PC-3 (cell line): ENCODE results near the gene GNRH2. TPM values are rescaled to one million over a fixed set of nuclear protein-coding genes. Genes with fewer than 3 reads are reported as not detected.
"Not testable (repeated sequence)": the region's sequence is repeated elsewhere in the genome, so short reads cannot be mapped to it uniquely, and the experiment has no call there.

Experiments used
- ATAC-seq: fragments of 200-7000 bp; cut with Tn5 transposase; 2 replicates; pipeline ENCODE4 v1.9.1; 2020; ENCODE audit warnings: mild to moderate bottlenecking, moderate library complexity
- BruUV-seq: library from RNA; stranded (reverse); fragments of 400-500 nt; replicated peaks from 2 replicates; lab custom pipeline; 2021; lab: Mats Ljungman, UMichigan
- CTCF ChIA-PET: fragments of 300-600 bp; sonication (Branson Sonifier 250); formaldehyde crosslinking; loops from one replicate; lab custom pipeline; 2022; ENCODE audit warnings: antibody characterized with exemption; lab: Charles Lee
- POLR2A ChIA-PET: fragments of 300-600 bp; sonication (Branson Sonifier 250); formaldehyde crosslinking; loops from one replicate; lab custom pipeline; 2022; ENCODE audit warnings: antibody characterized with exemption; ENCODE audit not compliant: unreplicated experiment; lab: Charles Lee
- DNase-seq: peaks from one replicate; pipeline ENCODE4 v3.0.0-alpha.2; 2015
- H2AFZ ChIP-seq: fragments of 300-600 bp; sonication (generic); 2 replicates; pipeline ENCODE4 v1.6.0; 2016; ENCODE audit warnings: antibody characterized with exemption, low read length
- H3F3A ChIP-seq: fragments of 300-600 bp; sonication (generic); one replicate; pipeline ENCODE4 v1.6.0; 2017; ENCODE audit warnings: antibody characterized with exemption, low read length, control low read depth, mild to moderate bottlenecking; ENCODE audit not compliant: unreplicated experiment
- H3K27ac ChIP-seq: fragments of 300-600 bp; sonication (generic); 2 replicates; pipeline ENCODE4 v1.5.1; 2016; ENCODE audit warnings: mild to moderate bottlenecking, low read length
- H3K27me3 ChIP-seq: fragments of 300-600 bp; sonication (generic); 2 replicates; pipeline ENCODE4 v1.6.1; 2016; ENCODE audit warnings: low read length, mixed read lengths
- H3K36me3 ChIP-seq: fragments of 300-600 bp; sonication (generic); 2 replicates; pipeline ENCODE4 v1.6.1; 2016; ENCODE audit warnings: low read depth, mixed run types, low read length, mixed read lengths
- H3K4me1 ChIP-seq: fragments of 300-600 bp; sonication (generic); 2 replicates; pipeline ENCODE4 v1.5.1; 2016; ENCODE audit warnings: low read length; ENCODE audit not compliant: insufficient read depth
- H3K4me2 ChIP-seq: fragments of 300-600 bp; sonication (generic); 2 replicates; pipeline ENCODE4 v1.6.0; 2016; ENCODE audit warnings: low read length
- H3K4me3 ChIP-seq: fragments of 300-600 bp; sonication (generic); 2 replicates; pipeline ENCODE4 v1.5.1; 2016; ENCODE audit warnings: mild to moderate bottlenecking, low read length, mixed read lengths
- H3K79me2 ChIP-seq: fragments of 300-600 bp; sonication (generic); 2 replicates; pipeline ENCODE4 v1.6.1; 2017; ENCODE audit warnings: low read length, mixed read lengths
- H3K9ac ChIP-seq: fragments of 300-600 bp; sonication (generic); 2 replicates; pipeline ENCODE4 v1.6.0; 2016; ENCODE audit warnings: mild to moderate bottlenecking, low read length
- H3K9me2 ChIP-seq: fragments of 300-600 bp; sonication (generic); replicated peaks from 2 replicates; pipeline ENCODE4 v1.6.1; 2016; ENCODE audit warnings: mixed run types, low read length, mixed read lengths
- H3K9me3 ChIP-seq: fragments of 300-600 bp; sonication (generic); 2 replicates; pipeline ENCODE4 v1.6.1; 2016; ENCODE audit warnings: low read length, mixed read lengths
- H4K20me1 ChIP-seq: fragments of 300-600 bp; sonication (generic); 2 replicates; pipeline ENCODE4 v1.6.1; 2016; ENCODE audit warnings: low read length, mixed read lengths
- CTCF ChIP-seq: fragments of 300-600 bp; sonication (generic); conservative IDR thresholded peaks from 2 replicates; pipeline ENCODE4 v1.5.1; 2017; ENCODE audit warnings: antibody characterized with exemption, low read depth, mild to moderate bottlenecking, low read length
- EZH2 ChIP-seq: fragments of 300-600 bp; sonication (generic); IDR thresholded peaks from one replicate; pipeline ENCODE4 v1.6.1; 2017; ENCODE audit warnings: antibody characterized with exemption, mild to moderate bottlenecking, low read length; ENCODE audit not compliant: unreplicated experiment
- EZH2phosphoT487 ChIP-seq: fragments of 300-600 bp; sonication (generic); IDR thresholded peaks from 2 replicates; pipeline ENCODE4 v1.6.1; 2018; ENCODE audit warnings: mild to moderate bottlenecking, antibody characterized with exemption, low read length, borderline replicate concordance
- intact Hi-C: fragments of 100-400 bp; cut with micrococcal nuclease; formaldehyde crosslinking; loops from 2 replicates; pipeline ENCODE4 v1.9.0; 2023
- total RNA-seq: library from RNA; depleted of rRNA; stranded (reverse); fragments of >200 nt; gene quantifications from 2 replicates; pipeline ENCODE4 v1.2.3, GENCODE V29; 2014

The GNRH2 gene
- total RNA-seq, 1 experiment from 2014 or later: not detected

GRCh38 chr20:3072530-3073250 lies 29.3 kb downstream of the GNRH2 start:
- H3K79me2 ChIP-seq: no peaks in the 10 kb centered on the region
- BruUV-seq: no TSS peak
- no peaks in the 10 kb centered on the region for H3F3A ChIP-seq
- H3K9me3 ChIP-seq: no peaks in the 10 kb centered on the region
- no peaks in the 10 kb centered on the region for H3K36me3 ChIP-seq
- ChIA-PET CTCF (interaction anchor here (0.5 kb wide), 1 partner anchor 12 kb away, joined by 5 read pairs; no protein-coding TSS in a partner anchor), POLR2A (interaction anchor here (0.7 kb wide), 1 partner anchor 88 kb away, joined by 5 read pairs; no protein-coding TSS in a partner anchor)
- H4K20me1 ChIP-seq: no peaks in the 10 kb centered on the region
- no peaks in the 10 kb centered on the region for H3K27me3 ChIP-seq
- no peak overlapping the region for H3K4me2 ChIP-seq
- no peaks in the 10 kb centered on the region for H3K4me1 ChIP-seq
- no peaks in the 10 kb centered on the region for H3K9me2 ChIP-seq
- no peak overlapping the region for H3K4me3 ChIP-seq
- intact Hi-C loops: no loop called here
- ATAC-seq (no peak), DNase-seq (no peak)
- no peak overlapping the region for H3K27ac ChIP-seq
- H2AFZ ChIP-seq: no peak overlapping the region
- H3K9ac ChIP-seq: no peak overlapping the region
- TF ChIP-seq EZH2phosphoT487 (no peak), CTCF (no peak), EZH2 (no peak)

DNA sequence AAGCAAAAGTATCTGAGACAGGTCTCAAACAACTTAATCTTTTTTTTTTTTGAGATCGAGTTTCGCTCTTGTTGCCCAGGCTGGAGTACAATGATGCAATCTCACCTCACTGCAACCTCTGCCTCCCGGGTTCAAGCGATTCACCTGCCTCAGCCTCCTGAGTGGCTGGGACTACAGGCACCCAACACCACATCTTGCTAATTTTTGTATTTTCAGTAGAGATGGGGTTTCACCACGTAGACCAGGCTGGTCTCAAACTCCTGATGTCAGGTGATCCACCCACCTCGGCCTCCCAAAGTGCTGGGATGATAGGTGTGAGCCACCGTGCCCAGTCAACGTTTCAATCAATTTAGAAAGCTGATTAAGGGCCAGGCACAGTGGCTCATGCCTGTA lies 29.8 kb downstream of the GNRH2 start:
- POLR2A ChIA-PET, H3K9ac ChIP-seq, H2AFZ ChIP-seq, H3K79me2 ChIP-seq, H3K9me3 ChIP-seq, H3K9me2 ChIP-seq, H3F3A ChIP-seq, BruUV-seq, H3K4me2 ChIP-seq, CTCF ChIA-PET, H3K36me3 ChIP-seq, H4K20me1 ChIP-seq, H3K27me3 ChIP-seq, intact Hi-C loops, H3K4me3 ChIP-seq, DNase-seq, H3K27ac ChIP-seq, H3K4me1 ChIP-seq, ATAC-seq: not testable (repeated sequence)

- no peaks in the 10 kb centered on the region for H3F3A ChIP-seq
- H3K9me3 ChIP-seq: no peaks in the 10 kb centered on the region
- H4K20me1 ChIP-seq: no peaks in the 10 kb centered on the region
- peak; percentile 38 for DNase-seq
- H3K27me3 ChIP-seq: no peaks in the 10 kb centered on the region
- TF ChIP-seq CTCF (no peak), EZH2 (no peak), EZH2phosphoT487 (no peak)
- no peak overlapping the region for H3K4me3 ChIP-seq
- no peak overlapping the region for H3K9ac ChIP-seq
- no peak overlapping the region for H3K27ac ChIP-seq
- no peaks in the 10 kb centered on the region for H3K36me3 ChIP-seq
- ChIA-PET POLR2A (no interaction called here), CTCF (no interaction called here)
- no peaks in the 10 kb centered on the region for H3K79me2 ChIP-seq
- H3K4me2 ChIP-seq: no peak overlapping the region
- BruUV-seq: no TSS peak
- no peaks in the 10 kb centered on the region for H3K9me2 ChIP-seq
- H3K4me1 ChIP-seq: no peaks in the 10 kb centered on the region
- intact Hi-C loops: no loop called here
- ATAC-seq: 0 out of 2 replicates have a peak, but pooled peaks have one; percentile 7
- peak overlapping the region; percentile 20; the same call in 1 of the 2 replicates for H2AFZ ChIP-seq
Observed at GRCh38 chr20:3074812-3075211, 31.4 kb downstream of the GNRH2 start.

DNA sequence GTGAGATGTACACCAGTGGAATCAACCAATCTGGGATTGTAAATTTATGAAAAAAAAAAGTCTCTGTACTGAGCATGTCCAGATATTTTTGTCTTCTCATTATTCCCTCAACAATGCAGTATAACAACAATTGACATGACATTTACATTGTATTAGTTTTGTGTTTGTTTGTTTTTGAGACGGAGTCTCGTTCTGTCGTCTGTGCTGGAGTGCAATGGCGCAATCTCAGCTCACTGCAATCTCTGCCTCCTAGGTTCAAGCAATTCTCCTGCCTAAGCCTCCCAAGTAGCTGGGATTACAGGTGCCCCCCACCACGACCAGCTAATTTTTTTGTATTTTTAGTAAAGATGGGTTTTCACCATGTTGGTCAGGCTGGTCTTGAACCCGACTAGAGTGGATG lies 31.9 kb downstream of the GNRH2 start:
- H3K9me3 ChIP-seq, H3K27me3 ChIP-seq, H3K4me3 ChIP-seq, ATAC-seq, H3K27ac ChIP-seq, BruUV-seq, H2AFZ ChIP-seq, intact Hi-C loops, POLR2A ChIA-PET, H3K79me2 ChIP-seq, CTCF ChIA-PET, H3K4me1 ChIP-seq, H3K4me2 ChIP-seq, DNase-seq, H4K20me1 ChIP-seq, H3K9me2 ChIP-seq, H3K36me3 ChIP-seq, H3K9ac ChIP-seq, H3F3A ChIP-seq: not testable (repeated sequence)
